A204.1 (cell line): ENCODE measurements around the gene ARID3A.

Experiments used
- FAIRE-seq: peaks from 2 replicates; lab custom pipeline; 2012; peaks lifted over from hg19 to GRCh38; lab: Jason Lieb, UNC

The ARID3A gene

GRCh38 chr19:912181-913079, 13.4 kb upstream of the ARID3A start:
- no peak for FAIRE-seq

GRCh38 chr19:913080-913748, 12.6 kb upstream of the ARID3A start, which contains the start of gene R3HDM4:
R3HDM4 (minus strand) TSS chr19:913219; CDS start chr19:913157, 62 bp downstream.
- FAIRE-seq: no peak

- FAIRE-seq: no peak
Observed at GRCh38 chr19:916645-917322, 9.1 kb upstream of the ARID3A start.

- no peak for FAIRE-seq
Observed at GRCh38 chr19:917323-918151, 8.3 kb upstream of the ARID3A start, which contains the start of gene KISS1R. KISS1R (plus strand) TSS chr19:917333; CDS start chr19:917503, 170 bp downstream.

- no peak for FAIRE-seq
Observed at GRCh38 chr19:918152-918437, 7.7 kb upstream of the ARID3A start.

- FAIRE-seq: no peak
Observed at GRCh38 chr19:918481-919198, 7.2 kb upstream of the ARID3A start.

- no peak for FAIRE-seq
Observed at GRCh38 chr19:919199-920050, 6.4 kb upstream of the ARID3A start.

GRCh38 chr19:920051-920864, 5.6 kb upstream of the ARID3A start:
- FAIRE-seq: no peak

GRCh38 chr19:924553-925086, 1.2 kb upstream of the ARID3A start:
- no peak for FAIRE-seq

- no peak for FAIRE-seq
Observed at GRCh38 chr19:925087-925525, 729 bp upstream of the ARID3A start.

- no peak for FAIRE-seq
Observed at GRCh38 chr19:926323-926588, 421 bp downstream of the ARID3A start.

GRCh38 chr19:926589-927350, 935 bp downstream of the ARID3A start:
- FAIRE-seq: no peak

GRCh38 chr19:927351-927779, 1.5 kb downstream of the ARID3A start:
- FAIRE-seq: no peak

- FAIRE-seq: no peak
Observed at GRCh38 chr19:927780-928401, 2.1 kb downstream of the ARID3A start.

GRCh38 chr19:928471-929202, 2.8 kb downstream of the ARID3A start:
- FAIRE-seq: no peak

- no peak for FAIRE-seq
Observed at GRCh38 chr19:929203-929890, 3.5 kb downstream of the ARID3A start.

GRCh38 chr19:929891-930258, 4.0 kb downstream of the ARID3A start:
- FAIRE-seq: no peak
